Mammary epithelial cell (primary cell): ENCODE results near the gene MT1M.
"Not testable (repeated sequence)": the region's sequence is repeated elsewhere in the genome, so short reads cannot be mapped to it uniquely, and the experiment has no call there.

Experiments used
- CTCF ChIP-seq, 2 donors: IDR thresholded peaks in 1 of 2; conservative IDR thresholded peaks in 1 of 2; 2 replicates each; pipeline ENCODE4 v1.5.1; 2011 to 2012; ENCODE audit warnings: inconsistent platforms in 2 of 2, low read length in 2 of 2, mild to moderate bottlenecking in 2 of 2, control low read depth in 1 of 2, low read depth in 1 of 2; ENCODE audit not compliant: insufficient read depth in 1 of 2; ENCODE audit errors: extremely low read depth in 1 of 2
- EZH2 ChIP-seq: IDR thresholded peaks from 2 replicates; pipeline ENCODE4 v1.6.1; 2012; ENCODE audit warnings: low read length, inconsistent platforms, borderline replicate concordance

- not testable (repeated sequence) for TF ChIP-seq CTCF (conservative IDR thresholded peaks at IDR 0.05 in 1 of 2, IDR thresholded peaks at IDR 0.05 in 1 of 2; ENCODE audit: extremely low read depth in 1 of 2, insufficient read depth in 1 of 2, low read depth in 1 of 2, low read length in 2 of 2); EZH2
These were observed 39.7 kb downstream of the MT1M start for GRCh38 chr16:56672171-56672570.
